ENCODE results near the gene LRIG2. TPM values are rescaled to one million over a fixed set of nuclear protein-coding genes. Genes with fewer than 3 reads are reported as not detected.
A peak's percentile ranks its signal among the peaks of the same experiment; 100 is the strongest.

The LRIG2 gene
- total RNA-seq, 1 experiment from 2014 or later = 14.8 TPM

DNA sequence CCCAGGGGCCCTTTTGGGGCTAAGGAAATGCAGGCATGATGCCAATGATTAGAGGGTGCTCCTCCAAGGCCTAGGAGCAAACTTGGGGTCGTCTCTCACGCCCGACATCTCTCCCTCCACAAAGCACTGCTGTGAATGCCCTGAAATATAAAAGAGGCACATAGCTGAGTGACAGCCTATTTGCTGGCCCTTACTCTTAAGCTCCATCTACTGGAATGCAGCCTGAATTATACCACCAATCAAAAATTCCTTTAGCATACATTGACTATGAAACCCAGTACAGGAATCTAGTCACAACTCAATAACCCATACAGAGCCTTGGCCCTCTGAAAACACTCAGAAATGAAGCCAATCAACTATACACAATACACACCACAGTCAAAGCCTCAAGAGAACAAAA is 105.5 kb downstream of the LRIG2 start:
- no TSS peak for BruUV-seq (replicated peaks)
- peaks cover 22% of the 10 kb centered on the region for H3K27me3 ChIP-seq (replicated peaks; ENCODE audit: insufficient read depth, low read depth, low read length, poor library complexity)
- H3K4me1 ChIP-seq (ENCODE audit: insufficient read depth, low read length, poor library complexity, severe bottlenecking) = no peaks in the 10 kb centered on the region
- no peaks in the 10 kb centered on the region for H3K36me3 ChIP-seq (ENCODE audit: insufficient read depth, low read length, poor library complexity, severe bottlenecking)
- TF ChIP-seq, protein P1, sequence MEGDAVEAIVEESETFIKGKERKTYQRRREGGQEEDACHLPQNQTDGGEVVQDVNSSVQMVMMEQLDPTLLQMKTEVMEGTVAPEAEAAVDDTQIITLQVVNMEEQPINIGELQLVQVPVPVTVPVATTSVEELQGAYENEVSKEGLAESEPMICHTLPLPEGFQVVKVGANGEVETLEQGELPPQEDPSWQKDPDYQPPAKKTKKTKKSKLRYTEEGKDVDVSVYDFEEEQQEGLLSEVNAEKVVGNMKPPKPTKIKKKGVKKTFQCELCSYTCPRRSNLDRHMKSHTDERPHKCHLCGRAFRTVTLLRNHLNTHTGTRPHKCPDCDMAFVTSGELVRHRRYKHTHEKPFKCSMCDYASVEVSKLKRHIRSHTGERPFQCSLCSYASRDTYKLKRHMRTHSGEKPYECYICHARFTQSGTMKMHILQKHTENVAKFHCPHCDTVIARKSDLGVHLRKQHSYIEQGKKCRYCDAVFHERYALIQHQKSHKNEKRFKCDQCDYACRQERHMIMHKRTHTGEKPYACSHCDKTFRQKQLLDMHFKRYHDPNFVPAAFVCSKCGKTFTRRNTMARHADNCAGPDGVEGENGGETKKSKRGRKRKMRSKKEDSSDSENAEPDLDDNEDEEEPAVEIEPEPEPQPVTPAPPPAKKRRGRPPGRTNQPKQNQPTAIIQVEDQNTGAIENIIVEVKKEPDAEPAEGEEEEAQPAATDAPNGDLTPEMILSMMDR (conservative IDR thresholded peaks at IDR 0.05; ENCODE audit: low read depth, low read length) = peak; percentile 42
- no peak for TF ChIP-seq EZH2 (IDR thresholded peaks at IDR 0.05; ENCODE audit: borderline replicate concordance, low read depth, low read length, poor library complexity, severe bottlenecking)
- no peak overlapping the region for H3K27ac ChIP-seq (ENCODE audit: low read depth, low read length, poor library complexity, severe bottlenecking)
- no peak overlapping the region for H3K4me3 ChIP-seq (ENCODE audit: low read depth, low read length, poor library complexity, severe bottlenecking)
- intact Hi-C loops (cut with micrococcal nuclease; ENCODE audit: unreplicated experiment) = no loop called here
- ChIA-PET CTCF (interaction anchor here (0.8 kb wide), 1 partner anchor 38 kb away, joined by 3 read pairs; no protein-coding TSS in a partner anchor), POLR2A (ENCODE audit: low non-redundant PET) (interaction anchor here (0.6 to 0.7 kb wide), 3 partner anchors 85 to 577 kb away, joined by 3 to 4 read pairs (median 3); no protein-coding TSS in a partner anchor)
- H3K9me3 ChIP-seq (ENCODE audit: low read depth, low read length, poor library complexity, severe bottlenecking) = no peaks in the 10 kb centered on the region
- no peak for DNase-seq (ENCODE audit: low spot score)

Other genes with a start within 250 kb of the LRIG2 start
- gene SLC16A1, start 117.0 kb upstream of the LRIG2 start, total RNA-seq (2021) = 101 and 112 TPM in 2 replicates

All from A673 (cell line).